ENCODE data around the gene ANKAR. TPM values are rescaled to one million over a fixed set of nuclear protein-coding genes. Genes with fewer than 3 reads are reported as not detected.

The ANKAR gene
- total RNA-seq, 1 experiment from 2014 or later, result 2.0 TPM

DNA sequence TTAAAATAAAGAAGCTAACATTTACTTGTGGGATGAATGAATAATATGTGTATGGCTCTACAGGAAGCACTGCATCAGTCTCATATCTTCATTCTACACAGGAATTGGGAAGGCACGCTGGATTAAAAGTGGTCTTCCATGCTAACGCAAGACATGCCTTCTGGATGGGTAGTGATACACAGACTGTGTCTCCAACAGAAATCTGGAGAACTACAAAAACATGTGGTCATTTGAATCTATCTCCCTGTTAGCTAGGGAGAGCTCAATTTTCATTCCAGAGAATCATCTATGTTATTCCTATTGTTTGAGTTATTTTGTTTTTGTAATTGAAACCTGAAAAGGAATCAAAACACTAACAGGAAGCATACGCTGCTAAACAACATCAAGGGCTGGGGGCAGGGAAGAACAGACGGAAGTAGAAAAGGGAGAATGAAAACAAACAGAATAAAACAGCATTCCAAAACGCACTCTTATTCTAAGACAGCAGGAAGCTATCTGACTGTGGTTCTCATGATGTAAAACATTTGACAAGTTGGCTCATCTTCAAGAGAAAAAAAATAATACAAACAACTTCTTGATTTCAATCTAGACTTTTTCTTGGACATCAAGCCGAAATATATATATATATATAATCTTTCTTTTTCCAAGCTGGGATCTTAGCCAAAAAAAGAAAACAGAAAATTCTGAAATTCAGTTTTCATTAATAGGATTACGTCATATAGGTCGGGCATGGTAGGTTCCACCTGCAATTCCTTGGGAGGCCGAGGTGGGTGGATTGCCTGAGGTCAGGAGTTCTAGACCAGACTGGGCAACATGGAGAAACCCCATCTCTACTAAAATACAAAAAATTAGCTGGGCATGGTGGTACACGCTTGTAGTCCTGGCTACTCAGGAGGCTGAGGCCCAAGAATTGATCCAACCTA is 44.7 kb upstream of the ANKAR start:
- Histone ChIP-seq H3K27ac (ENCODE audit: insufficient read length, low read depth, low read length) (no peak overlapping the region), H3K18ac (ENCODE audit: insufficient read length, low read depth, low read length) (no peak overlapping the region), H2BK20ac (ENCODE audit: low read depth, low read length, poor library complexity, severe bottlenecking) (no peak overlapping the region), H3K27me3 (ENCODE audit: insufficient read depth, low read length) (no peaks in the 10 kb centered on the region), H4K20me1 (ENCODE audit: control insufficient read depth, insufficient read depth, insufficient read length) (no peaks in the 10 kb centered on the region), H3K23me2 (ENCODE audit: insufficient read length, low read depth, low read length, poor library complexity, severe bottlenecking) (no peaks in the 10 kb centered on the region), H3T11ph (ENCODE audit: low read length) (no peak overlapping the region), H2BK5ac (ENCODE audit: insufficient read length, low read length) (no peak overlapping the region), H2BK120ac (ENCODE audit: low read depth, low read length, poor library complexity, severe bottlenecking) (no peak overlapping the region), H3K9me3 (ENCODE audit: control insufficient read depth, low read depth, low read length) (no peaks in the 10 kb centered on the region), H2AK5ac (ENCODE audit: insufficient read length, low read length) (no peak overlapping the region), H4K5ac (ENCODE audit: insufficient read length, low read depth, low read length) (no peak overlapping the region), H3K79me2 (ENCODE audit: insufficient read depth, low read length) (no peaks in the 10 kb centered on the region), H4K8ac (replicated peaks; ENCODE audit: insufficient read length, low read depth, low read length) (no peak overlapping the region), H3K56ac (ENCODE audit: insufficient read length, low read depth, low read length) (no peak overlapping the region), H3K23ac (ENCODE audit: insufficient read length, low read depth, low read length) (no peak overlapping the region), H3K4me1 (ENCODE audit: insufficient read depth, low read length) (no peaks in the 10 kb centered on the region; the same call in 1 of the 2 replicates), H4K91ac (ENCODE audit: insufficient read length, low read depth, low read length) (no peak overlapping the region), H2BK12ac (ENCODE audit: insufficient read length, low read depth, low read length) (no peak overlapping the region), H2AFZ (ENCODE audit: low read length) (no peak overlapping the region), H2BK15ac (ENCODE audit: low read depth, low read length) (no peak overlapping the region), H3K4ac (ENCODE audit: low read depth, low read length) (no peak overlapping the region), H3K14ac (ENCODE audit: insufficient read depth, low read length) (no peak overlapping the region), H3K79me1 (ENCODE audit: insufficient read depth, low read depth, low read length, poor library complexity, severe bottlenecking) (no peaks in the 10 kb centered on the region), H3K9ac (ENCODE audit: extremely low read depth, insufficient read length, low read length) (no peak overlapping the region), H3K4me2 (ENCODE audit: insufficient read depth, insufficient read length, low read length) (no peak overlapping the region)
- DNase-seq, result no peak
- TF ChIP-seq, protein P1, sequence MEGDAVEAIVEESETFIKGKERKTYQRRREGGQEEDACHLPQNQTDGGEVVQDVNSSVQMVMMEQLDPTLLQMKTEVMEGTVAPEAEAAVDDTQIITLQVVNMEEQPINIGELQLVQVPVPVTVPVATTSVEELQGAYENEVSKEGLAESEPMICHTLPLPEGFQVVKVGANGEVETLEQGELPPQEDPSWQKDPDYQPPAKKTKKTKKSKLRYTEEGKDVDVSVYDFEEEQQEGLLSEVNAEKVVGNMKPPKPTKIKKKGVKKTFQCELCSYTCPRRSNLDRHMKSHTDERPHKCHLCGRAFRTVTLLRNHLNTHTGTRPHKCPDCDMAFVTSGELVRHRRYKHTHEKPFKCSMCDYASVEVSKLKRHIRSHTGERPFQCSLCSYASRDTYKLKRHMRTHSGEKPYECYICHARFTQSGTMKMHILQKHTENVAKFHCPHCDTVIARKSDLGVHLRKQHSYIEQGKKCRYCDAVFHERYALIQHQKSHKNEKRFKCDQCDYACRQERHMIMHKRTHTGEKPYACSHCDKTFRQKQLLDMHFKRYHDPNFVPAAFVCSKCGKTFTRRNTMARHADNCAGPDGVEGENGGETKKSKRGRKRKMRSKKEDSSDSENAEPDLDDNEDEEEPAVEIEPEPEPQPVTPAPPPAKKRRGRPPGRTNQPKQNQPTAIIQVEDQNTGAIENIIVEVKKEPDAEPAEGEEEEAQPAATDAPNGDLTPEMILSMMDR (conservative IDR thresholded peaks at IDR 0.05), result no peak
- Mint-ChIP-seq H3K4me3 (no peak overlapping the region), H3K36me3 (ENCODE audit: insufficient read depth in 1 of 3, low read depth in 3 of 3) (no peaks in the 10 kb centered on the region), H3K27me3 (ENCODE audit: low read depth) (no peaks in the 10 kb centered on the region), H3K4me1 (peaks cover under 1 to 6% of the 10 kb centered on the region in 2 experiments; a peak in 3 of 4 replicates), H3K9me3 (no peaks in the 10 kb centered on the region), H3K27ac (no peak overlapping the region)
- WGBS (ENCODE audit: extremely low coverage, insufficient read length, low lambda C conversion rate), result no CpG with 5 or more reads among the region's 10 CpGs
